Activated CD4-positive, alpha-beta T cell treated with anti-CD3 and anti-CD28 coated beads for 4 hours (primary cell): ENCODE measurements around the gene IGF2BP2.

Source experiments
- DNase-seq, 2 donors: peaks; one replicate each; pipeline ENCODE4 v3.0.0-alpha.2; 2020

The IGF2BP2 gene

DNA sequence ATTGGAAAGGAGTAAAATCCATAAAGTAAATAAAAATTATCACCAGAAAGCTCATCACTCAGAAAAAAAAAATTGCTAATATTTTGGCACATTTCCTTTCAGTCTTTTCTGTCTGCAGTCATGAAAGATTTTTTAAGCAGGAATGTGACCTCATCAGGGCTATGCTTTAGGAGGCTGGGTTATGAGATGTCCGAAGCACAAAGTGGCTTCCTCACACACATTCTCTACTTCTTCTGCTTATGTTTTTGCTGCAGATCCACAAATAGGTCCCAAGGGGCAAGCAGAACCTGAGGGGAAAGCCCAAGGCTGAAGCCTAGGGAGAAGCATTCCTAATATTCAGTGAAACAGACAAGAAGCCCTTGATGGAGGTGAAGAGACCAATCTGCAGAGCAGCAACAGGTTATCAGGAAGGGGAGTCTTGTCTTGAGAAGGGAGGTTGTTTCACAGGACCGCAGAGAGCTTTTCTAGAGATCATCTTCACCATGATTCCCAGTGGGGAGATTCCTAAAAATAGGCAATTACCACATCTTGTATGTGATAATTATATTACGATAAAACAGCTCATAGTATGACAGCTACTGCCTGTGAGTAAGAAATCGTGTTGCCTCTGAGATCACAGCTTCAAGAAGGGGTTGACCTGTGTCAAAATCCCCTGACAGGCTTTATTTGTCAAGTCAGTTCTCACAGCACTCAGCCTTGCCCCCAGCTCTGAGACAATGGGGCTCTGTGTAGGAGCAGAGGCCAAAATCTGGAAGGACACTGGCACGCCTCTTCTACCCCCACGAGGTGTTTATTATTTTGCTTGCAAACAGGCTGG is 60.5 kb downstream of the IGF2BP2 start:
- no peak for DNase-seq

DNA sequence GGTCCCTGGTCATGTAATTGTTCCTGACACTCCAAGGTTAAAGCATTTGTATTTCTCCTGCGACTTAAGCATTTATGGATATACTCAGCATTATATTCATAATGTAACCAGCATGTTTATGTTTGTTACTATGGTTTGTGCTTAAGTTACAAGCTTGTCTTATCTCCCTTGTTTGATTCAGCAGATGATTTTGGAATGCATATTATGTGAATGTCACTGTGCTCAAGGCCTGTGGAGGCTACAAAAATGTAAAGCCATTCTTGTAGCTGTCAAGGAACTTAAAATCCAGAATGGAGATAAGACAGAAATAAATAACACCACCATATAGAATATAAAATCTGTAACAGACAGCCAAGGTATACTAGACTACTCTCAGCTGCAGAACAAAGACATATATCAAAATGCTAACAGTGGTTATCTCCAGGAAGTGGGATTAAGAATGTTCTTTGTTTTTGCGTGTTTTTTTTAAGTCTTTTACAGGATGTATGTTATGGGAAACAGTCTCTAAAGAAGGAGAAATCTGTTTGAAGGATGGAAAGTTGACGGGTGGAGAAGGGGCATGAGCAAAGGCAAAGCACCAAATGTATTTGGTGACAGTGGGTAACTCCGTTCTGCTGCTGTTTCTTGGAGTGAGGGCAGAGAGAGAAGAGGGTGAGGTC is 61.4 kb downstream of the IGF2BP2 start:
- DNase-seq, result no peak

DNA sequence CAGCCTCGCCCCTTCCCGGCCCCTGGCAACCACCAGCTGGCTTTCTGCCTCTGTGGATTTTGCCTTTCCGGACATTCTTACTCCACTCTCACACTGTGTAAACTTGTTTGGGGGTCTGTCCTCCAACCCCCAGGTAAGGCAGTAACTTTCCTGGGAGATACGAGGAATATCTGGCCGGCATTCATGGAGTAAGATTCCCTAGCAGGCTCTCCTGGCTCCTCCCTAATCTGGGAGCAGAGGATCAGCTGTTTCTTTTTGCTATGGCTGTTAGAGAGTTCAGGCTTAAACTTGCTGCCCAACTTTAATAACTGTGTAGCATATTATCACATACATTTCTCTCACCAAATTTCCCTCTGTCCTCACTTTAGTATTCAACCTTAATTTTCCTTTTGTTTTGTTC is 64.3 kb downstream of the IGF2BP2 start:
- no peak for DNase-seq

DNA sequence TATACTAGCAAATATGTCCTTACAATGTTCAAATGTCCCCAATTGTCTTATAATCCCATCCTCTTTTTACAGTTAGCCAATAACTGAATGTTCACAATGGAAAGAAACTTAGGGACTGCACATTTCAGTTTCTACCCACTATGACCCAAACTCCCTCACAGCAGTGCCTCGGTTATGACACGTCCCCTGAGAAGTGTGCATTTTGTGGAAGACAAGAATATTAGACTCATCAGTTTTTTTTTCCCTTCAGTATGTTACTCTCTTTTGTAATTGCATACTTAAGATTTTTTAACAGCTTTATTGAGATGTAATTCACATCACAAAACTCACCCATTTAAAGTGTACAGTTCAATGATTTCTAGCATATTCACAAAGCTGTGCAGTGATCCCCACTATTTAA is 64.8 kb downstream of the IGF2BP2 start:
- DNase-seq, result no peak

DNA sequence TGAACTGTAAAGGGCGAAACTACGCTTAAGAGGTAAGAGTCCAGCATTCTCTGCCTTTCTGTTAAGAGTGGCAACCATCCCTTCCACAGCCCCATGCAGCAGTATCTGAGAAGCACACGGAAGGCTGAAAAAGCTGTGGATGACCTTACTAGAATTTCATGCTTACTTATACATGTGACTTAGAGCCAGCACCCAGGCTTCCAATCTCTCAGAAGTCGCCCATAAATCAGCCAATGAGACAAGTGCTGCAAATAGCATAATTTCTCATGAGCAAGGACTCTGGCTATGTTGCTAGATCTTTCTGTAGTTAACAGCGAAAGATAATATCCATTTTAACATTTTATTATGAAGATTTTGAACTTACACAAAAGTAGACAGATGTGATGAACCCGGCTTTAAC is 65.3 kb downstream of the IGF2BP2 start:
- no peak for DNase-seq

DNA sequence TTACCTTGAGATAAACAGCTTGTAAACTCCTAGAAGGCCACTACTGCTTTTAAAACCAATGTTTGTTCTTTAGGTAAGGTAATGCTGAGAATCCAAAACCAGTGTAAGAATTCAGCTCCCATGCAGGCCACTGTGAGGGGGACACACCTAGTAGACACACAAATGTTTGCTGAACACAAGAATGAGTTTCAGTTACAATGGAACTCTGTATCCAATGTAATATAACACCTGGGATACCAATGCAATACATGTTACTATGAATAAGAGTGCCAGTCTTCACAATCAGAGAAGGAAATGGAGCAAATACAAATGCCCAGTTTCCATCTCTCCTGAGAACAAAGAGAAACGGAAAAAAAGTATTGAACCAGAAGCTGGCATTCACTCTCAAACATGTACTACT is 65.9 kb downstream of the IGF2BP2 start:
- DNase-seq, result no peak

DNA sequence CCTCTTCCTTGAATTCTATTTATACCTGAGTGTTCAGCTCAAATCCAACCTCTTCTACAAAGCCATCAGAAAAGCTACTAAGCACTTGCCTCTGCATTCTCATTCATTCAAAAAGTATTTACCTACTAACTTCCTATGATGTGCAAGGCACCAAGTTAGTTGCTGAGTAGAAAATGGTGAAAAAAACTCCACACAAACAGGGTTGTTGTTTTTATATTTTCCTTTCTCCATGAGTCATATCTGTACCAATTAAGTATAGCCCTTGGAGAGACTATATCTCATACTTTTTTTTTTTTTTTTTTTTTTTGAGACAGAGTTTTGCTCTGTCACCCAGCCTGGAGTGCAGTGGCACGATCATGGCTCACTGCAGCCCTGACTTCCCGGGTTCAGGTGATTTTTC is 67.7 kb downstream of the IGF2BP2 start:
- DNase-seq, result no peak

DNA sequence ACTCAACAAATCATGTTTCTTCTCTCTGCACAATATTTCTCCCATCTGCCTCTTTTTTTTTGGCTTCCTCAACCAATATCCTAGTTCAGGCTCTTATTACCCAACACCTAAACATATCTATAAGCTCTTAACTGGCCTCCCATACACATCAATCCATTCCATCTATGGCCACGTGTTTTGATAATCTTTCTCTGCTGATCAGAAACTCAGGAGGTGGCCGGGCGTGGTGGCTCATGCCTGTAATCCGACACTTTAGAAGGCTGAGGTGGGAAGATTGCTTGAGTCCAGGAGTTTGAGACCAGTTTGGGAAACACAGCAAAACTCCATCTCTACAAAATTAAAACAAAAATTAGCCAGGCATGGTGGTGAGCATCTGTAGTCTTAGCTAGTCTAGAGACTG is 68.4 kb downstream of the IGF2BP2 start:
- DNase-seq, result no peak

DNA sequence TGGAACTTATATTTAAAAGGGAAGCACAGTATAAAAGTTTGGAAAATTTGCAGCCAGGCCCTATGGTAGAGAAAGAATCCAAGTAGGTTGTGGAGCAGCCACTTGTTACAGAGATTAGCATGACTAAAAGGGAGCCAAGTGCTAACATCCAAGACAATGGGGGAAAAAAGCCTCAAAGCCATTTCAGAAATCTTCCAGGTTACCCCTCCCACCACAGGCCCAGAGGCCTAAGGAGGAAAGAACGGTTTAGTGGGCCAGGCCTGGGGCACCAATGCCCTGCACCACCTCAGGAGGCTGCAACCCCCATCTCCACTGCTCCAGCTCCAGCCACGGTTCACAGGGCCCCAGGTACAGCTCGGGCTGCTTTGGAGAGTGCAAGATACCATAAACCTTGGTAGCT is 69.9 kb downstream of the IGF2BP2 start:
- no peak for DNase-seq

DNA sequence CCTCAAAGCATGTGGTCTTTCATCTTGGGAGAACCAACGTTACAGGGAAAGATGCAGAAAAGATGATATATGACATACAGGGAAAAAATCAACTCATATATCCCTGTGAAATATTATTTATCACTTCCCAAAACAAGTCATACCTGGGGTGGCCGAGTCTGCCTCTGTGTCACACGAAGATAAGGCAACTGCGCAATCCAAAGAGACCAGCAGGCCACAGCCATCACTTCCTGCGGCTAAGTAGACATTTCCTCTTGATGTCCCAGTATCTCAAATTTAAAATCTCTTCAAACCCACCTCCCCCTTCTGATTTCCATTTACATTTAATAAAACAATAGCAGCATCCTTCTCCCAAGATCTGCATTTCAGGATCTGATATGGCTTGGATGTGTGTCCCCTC is 71.5 kb downstream of the IGF2BP2 start:
- no peak for DNase-seq

DNA sequence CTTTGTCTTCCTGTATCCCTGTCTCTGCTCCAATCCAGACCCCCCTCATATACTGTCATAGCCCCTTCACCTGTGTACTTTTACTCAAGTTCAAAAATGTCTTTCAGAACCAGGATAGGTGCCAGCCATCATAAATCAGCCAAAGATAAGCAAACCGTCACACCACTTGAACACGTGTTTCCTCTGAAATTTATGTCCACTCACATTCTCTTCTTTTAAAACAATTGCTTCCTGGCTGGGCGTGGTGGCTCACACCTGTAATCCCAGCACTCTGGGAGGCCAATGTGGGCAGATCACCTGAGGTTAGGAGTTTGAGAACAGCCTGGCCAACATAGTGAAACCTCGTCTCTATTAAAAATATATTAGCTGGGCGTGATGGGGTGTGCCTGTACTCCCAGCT is 74.1 kb downstream of the IGF2BP2 start:
- no peak for DNase-seq

DNA sequence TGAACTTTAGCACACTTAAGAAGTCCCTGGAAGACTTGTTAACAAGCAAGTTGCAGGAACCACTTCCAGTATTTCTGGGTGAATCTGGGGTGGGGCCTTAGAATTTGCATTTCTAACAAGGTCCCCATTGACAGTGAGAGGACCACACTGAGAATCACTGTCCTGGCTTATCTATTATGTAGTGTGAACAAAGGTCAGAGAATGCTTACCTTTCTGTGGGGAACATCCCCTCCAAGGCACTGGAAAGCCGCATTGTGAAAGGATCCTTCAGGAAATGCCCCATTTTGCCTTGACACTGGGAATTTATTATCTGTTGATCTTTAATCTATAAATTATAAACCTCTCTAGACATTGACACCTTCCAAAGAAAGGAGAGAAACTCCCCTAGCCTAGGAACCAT is 74.8 kb downstream of the IGF2BP2 start:
- no peak for DNase-seq

DNA sequence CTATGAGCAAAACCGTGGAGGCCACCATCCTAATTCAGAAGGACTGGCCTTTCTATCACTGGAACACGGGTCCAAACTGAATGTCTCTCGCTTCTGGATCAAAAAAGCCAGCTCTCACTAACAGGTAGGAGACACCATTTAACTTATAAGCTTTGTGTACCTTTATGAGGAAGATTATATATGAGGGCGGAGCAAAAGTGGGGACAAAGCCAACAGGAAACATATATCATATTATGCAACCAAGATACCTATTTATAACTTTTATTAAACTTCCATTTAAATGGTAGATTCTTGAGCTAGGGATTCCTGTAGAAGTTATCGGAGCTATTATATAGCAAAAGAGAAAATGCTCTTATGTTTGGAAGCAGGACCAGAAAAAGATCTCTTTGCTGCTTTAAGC is 78.4 kb downstream of the IGF2BP2 start:
- DNase-seq, result no peak

DNA sequence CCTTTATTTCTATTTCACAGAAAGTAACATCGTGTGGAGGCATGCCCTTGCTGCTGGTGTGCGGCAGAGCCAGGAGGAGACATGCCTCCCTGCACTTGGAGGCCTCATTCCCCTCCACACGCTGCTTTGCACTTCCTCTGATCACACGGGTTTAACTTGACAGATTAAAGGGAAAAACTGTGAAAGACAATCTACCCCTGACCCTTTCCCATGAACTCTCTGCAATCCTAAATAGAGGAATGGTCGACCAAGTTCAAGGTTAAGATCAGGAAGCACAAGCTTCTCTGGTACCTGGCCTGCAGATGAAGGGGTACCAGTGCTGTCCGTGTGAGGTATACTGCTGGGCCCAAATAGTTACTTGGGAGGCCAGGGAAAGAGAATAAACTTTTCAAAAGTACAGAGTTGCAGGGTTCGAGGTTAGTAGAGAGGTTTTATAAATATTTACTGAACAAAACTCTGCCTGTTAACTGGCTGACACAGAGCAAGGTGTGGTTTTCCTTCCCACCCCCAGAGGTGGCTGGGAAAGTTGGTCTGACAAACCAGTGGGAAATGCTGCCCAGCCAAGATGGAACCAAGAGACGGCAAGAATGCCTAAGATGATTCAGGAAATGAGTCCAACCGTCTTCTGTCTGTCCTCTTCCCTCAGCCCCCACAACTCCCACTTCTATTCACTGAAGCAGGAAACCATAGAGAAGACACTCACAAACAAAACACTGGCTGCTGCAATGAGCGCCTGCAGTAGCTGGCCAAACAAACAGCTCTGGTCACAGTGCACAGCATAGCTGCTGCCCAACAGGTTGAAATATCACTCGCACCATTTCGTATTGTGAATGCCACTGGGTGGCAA is 79.6 kb downstream of the IGF2BP2 start:
- no peak for DNase-seq

DNA sequence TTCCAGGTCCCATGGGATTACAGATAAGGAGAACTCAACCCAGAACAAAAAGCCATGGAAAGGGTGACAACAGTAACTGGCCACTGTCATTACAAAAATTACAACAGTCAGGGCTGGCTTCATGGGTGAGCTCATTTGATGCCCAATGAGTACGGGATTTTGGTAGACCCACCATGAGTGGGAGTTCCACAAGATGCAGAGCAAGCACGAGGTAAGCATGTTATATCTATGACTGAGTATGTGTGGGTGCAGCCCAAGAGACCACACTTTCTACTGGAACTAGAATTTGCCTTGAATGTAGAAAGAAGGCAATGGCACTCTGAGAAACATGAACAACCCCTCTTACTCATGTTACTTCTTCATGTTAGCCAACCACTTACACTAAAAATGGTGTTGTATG is 83.3 kb downstream of the IGF2BP2 start:
- no peak for DNase-seq

DNA sequence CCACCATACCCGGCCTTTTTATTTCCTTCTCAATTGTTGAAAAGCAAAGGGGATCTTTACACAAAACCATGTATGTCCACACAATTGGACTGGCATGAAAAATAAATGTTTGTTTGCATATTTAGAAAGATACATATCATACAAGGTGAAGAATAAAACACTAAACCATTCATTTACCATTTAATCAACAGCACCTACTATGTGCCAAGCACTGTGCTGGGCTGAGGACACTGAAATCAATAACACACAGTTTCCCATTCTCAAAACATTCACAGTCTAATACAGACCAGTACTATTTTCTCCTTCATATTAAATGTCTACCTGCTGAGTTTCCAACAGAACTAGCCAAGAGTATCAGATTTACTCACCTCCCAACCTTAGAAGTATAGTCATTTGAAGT is 84.7 kb downstream of the IGF2BP2 start:
- no peak for DNase-seq

DNA sequence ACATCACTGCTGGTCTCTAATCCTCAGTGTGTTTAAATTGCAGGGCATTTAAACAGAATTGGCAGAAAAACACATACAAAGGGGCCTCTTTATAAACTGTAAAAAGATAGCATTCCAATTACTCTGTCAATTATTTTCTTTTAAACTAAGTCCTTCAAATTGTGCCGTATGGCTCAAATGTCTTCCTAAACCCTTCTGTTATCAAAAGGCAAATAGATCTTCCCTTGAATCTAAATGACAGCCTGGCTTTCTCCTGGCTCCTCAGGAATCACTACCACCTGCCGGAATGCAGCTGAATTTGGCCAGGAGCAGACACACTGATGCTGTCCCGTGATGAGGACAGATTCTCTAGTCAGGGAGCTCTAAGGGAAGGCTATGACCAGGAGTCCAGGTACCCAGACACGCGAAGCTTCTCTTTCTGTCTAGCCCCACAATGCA is 85.6 kb downstream of the IGF2BP2 start:
- no peak for DNase-seq

DNA sequence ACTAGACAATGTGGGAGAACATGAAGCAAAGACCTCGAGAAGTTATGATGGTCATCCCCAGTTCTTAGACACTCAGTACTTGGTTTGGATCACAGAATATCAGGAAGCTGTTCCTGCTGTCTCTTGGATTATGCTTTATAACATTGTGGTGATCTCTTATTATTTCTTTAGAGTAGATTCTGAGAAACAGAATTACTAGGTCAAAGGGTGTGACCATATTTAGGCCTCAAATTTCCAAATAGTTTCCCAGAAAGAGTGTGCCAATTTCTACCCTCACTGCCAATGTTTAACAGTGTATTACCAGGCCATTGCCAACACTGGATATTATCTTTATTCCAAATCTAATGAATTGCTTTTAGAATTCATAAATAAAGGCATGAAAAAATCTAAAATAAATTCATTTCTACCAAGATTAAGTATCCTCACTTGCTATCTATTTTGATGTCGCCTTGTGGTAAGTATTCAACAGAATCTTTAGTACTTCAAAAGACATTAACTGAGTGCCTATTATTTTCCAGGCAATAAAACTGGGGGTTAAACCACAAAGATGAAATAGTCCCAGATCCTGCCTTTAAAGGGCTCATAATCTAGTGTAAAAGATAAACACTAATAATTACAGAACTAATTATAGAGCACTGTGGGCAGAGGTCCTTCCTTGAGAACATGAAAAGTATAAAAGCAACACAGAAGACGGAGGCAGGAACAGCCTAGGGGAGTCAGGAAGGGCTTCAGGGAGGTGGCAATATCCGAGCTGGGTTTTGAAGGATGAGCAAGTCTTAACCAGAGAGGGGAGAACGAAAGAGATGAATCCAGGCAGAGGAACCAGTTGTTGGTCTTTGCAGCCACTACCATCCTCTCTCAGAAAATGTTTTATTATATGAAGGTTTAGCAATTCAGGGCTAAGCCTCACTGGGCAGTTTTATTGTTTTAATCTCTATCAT is 86.8 kb downstream of the IGF2BP2 start:
- DNase-seq, result no peak

DNA sequence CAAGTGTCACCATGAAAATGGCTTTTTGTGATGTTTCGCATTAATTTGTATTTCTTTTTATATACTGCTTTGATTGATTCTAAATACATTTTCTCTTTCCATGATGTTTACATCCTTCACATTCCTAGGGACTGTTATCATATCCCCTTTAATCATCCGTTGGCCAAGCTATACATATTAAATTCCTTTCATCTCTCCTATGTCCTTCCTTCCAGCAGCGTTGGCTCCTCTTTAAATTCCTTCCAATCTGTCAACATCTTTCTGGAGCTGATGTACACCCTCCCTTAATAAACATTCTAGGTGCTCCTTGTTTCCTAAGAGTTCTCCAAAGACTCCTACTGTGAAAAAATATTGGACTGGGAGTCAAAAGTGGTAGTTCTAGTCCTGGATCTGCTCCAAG is 87.8 kb downstream of the IGF2BP2 start:
- no peak for DNase-seq

DNA sequence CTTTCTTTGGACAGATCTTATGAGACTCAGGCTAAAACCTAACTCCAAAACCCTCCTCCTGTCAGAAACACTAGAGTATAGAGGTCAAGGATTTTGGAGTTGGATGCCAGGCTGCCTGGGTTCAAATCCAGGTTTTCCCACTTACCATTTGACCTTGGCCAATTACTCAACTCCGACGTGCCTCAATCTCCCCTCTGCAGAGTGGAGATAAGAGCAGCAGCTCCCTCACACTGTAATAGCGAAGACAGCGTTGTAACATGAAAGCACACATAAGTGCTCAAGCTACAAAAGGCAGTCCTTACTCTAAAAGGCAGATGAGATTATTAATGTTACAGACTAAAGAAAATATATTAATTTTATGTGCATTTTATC is 90.1 kb downstream of the IGF2BP2 start:
- no peak for DNase-seq

DNA sequence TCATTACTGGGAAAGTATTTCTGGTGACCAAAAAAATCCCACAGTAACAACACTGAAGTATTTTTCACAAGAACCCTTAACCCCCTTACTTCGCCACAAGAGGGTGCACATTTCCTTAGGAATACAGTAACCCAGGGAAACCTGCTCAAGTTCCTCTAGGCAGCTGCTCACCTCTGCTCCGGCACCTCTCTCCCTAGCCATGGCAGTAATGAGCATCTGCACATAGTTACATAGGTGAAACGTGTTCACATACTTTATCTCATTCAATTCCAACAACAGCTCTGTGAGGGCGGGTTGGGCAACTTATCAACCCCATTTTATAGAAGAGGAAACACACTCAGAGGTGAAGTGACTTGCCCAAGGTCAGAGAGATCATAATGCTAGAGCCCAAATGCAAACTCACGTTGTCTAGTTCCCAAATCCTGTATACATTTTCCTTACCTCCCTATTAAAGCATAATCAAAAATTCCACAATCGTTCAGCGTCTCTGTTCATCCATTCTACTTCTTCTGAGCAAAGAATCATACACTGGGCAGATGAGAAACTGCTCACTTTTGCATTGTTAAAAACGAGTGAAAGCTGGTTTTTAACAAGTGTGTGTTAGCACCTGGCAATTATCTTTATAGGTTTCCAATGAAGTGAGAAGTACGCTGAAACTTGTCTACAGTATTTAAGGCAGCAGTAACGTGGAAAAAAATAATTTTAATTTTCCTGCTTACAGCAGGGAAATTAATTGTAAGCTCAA is 90.7 kb downstream of the IGF2BP2 start:
- no peak for DNase-seq

DNA sequence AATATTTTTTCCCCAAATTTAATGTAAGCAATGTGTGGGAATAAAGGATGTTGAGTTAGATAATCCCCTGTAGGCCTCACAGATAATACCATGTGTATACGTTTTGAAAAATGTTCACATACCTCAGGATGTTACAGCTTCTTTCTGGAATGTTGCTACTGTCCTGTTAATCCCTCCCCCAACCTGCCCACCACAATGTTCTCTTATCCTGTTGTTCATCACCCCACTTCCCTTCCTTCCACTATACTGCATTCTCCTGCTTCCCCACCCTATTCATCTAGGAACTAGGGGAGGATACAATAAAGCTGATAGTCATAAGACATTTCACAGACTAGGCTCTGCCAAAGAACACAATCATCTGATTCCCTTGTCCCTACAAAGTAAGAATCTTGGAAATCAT is 92.1 kb downstream of the IGF2BP2 start:
- DNase-seq, result no peak
